Cerebellar cortex (tissue), 1 donor: ENCODE results near the gene ADH1C.
"Not testable (repeated sequence)": the region's sequence is repeated elsewhere in the genome, so short reads cannot be mapped to it uniquely, and the experiment has no call there.

Source experiments
- DNase-seq: peaks from one replicate; pipeline ENCODE4 v3.0.0-alpha.2; 2015; ENCODE audit warnings: low spot score

Gene ADH1C

GRCh38 chr4:99352602-99353537 is at the start of gene ADH1C:
TSS of gene ADH1C (minus strand) at chr4:99352746. CDS start at chr4:99352675, 71 bp downstream.
- no peak for DNase-seq

- DNase-seq: no peak
Observed at GRCh38 chr4:99400831-99401230, 48.3 kb upstream of the ADH1C start.

GRCh38 chr4:99399017-99399416 is 46.5 kb upstream of the ADH1C start:
- DNase-seq: no peak

GRCh38 chr4:99395595-99396364 is 43.2 kb upstream of the ADH1C start:
- no peak for DNase-seq

GRCh38 chr4:99394896-99395295 is 42.4 kb upstream of the ADH1C start:
- DNase-seq: no peak

- DNase-seq: no peak
Observed at GRCh38 chr4:99390055-99390454, 37.5 kb upstream of the ADH1C start.

GRCh38 chr4:99389606-99390005 is 37.1 kb upstream of the ADH1C start:
- DNase-seq: no peak

- no peak for DNase-seq
Observed at GRCh38 chr4:99383833-99384392, 31.4 kb upstream of the ADH1C start.

- DNase-seq: no peak
Observed at GRCh38 chr4:99383399-99383798, 30.9 kb upstream of the ADH1C start.

- DNase-seq: no peak
Observed at GRCh38 chr4:99382745-99383360, 30.3 kb upstream of the ADH1C start.

- no peak for DNase-seq
Observed at GRCh38 chr4:99381588-99382175, 29.1 kb upstream of the ADH1C start.

- no peak for DNase-seq
Observed at GRCh38 chr4:99379571-99379970, 27.0 kb upstream of the ADH1C start.

GRCh38 chr4:99378876-99379275 is 26.3 kb upstream of the ADH1C start:
- no peak for DNase-seq

GRCh38 chr4:99377341-99377740 is 24.8 kb upstream of the ADH1C start:
- DNase-seq: not testable (repeated sequence)

GRCh38 chr4:99372464-99372863 is 19.9 kb upstream of the ADH1C start:
- DNase-seq: not testable (repeated sequence)

GRCh38 chr4:99367817-99368216 is 15.3 kb upstream of the ADH1C start:
- not testable (repeated sequence) for DNase-seq

GRCh38 chr4:99366491-99366890 is 13.9 kb upstream of the ADH1C start:
- DNase-seq: no peak

GRCh38 chr4:99362768-99363167 is 10.2 kb upstream of the ADH1C start:
- no peak for DNase-seq

GRCh38 chr4:99361899-99362275 is 9.3 kb upstream of the ADH1C start:
- DNase-seq: no peak

GRCh38 chr4:99361268-99361898 is 8.8 kb upstream of the ADH1C start:
- DNase-seq: no peak

- no peak for DNase-seq
Observed at GRCh38 chr4:99359480-99360204, 7.1 kb upstream of the ADH1C start.
